Superior temporal gyrus (tissue), 1 donor: ENCODE measurements around the gene RAVER2.
"Not testable (repeated sequence)": the region's sequence is repeated elsewhere in the genome, so short reads cannot be mapped to it uniquely, and the experiment has no call there.

ENCODE experiments used
- DNase-seq: peaks from one replicate; pipeline ENCODE4 v3.0.0-alpha.2; 2016; ENCODE audit errors: extremely low spot score

The RAVER2 gene

GRCh38 chr1:64748706-64749105 is 3.8 kb downstream of the RAVER2 start:
- DNase-seq = no peak

- no peak for DNase-seq
Measured at GRCh38 chr1:64750092-64750491, 5.2 kb downstream of the RAVER2 start.

- DNase-seq = no peak
Measured at GRCh38 chr1:64750875-64751274, 6.0 kb downstream of the RAVER2 start.

GRCh38 chr1:64754173-64754572 is 9.3 kb downstream of the RAVER2 start:
- no peak for DNase-seq

- DNase-seq = no peak
Measured at GRCh38 chr1:64755361-64755760, 10.5 kb downstream of the RAVER2 start.

GRCh38 chr1:64756770-64757169 is 11.9 kb downstream of the RAVER2 start:
- no peak for DNase-seq

- DNase-seq = no peak
Measured at GRCh38 chr1:64757213-64757612, 12.3 kb downstream of the RAVER2 start.

- DNase-seq = no peak
Measured at GRCh38 chr1:64758233-64758632, 13.4 kb downstream of the RAVER2 start.

GRCh38 chr1:64759968-64760367 is 15.1 kb downstream of the RAVER2 start:
- DNase-seq = no peak

GRCh38 chr1:64765012-64765411 is 20.1 kb downstream of the RAVER2 start:
- DNase-seq = no peak

GRCh38 chr1:64765826-64766225 is 21.0 kb downstream of the RAVER2 start:
- no peak for DNase-seq

- no peak for DNase-seq
Measured at GRCh38 chr1:64766429-64766828, 21.6 kb downstream of the RAVER2 start.

- DNase-seq = no peak
Measured at GRCh38 chr1:64769482-64769881, 24.6 kb downstream of the RAVER2 start.

GRCh38 chr1:64769971-64770370 is 25.1 kb downstream of the RAVER2 start:
- DNase-seq = no peak

- not testable (repeated sequence) for DNase-seq
Measured at GRCh38 chr1:64773306-64773705, 28.4 kb downstream of the RAVER2 start.

- no peak for DNase-seq
Measured at GRCh38 chr1:64775113-64775512, 30.2 kb downstream of the RAVER2 start.

- not testable (repeated sequence) for DNase-seq
Measured at GRCh38 chr1:64782044-64782443, 37.2 kb downstream of the RAVER2 start.

GRCh38 chr1:64782848-64783247 is 38.0 kb downstream of the RAVER2 start:
- DNase-seq = not testable (repeated sequence)

- no peak for DNase-seq
Measured at GRCh38 chr1:64790832-64791487, 46.1 kb downstream of the RAVER2 start.

GRCh38 chr1:64798872-64799271 is 54.0 kb downstream of the RAVER2 start:
- DNase-seq = no peak

GRCh38 chr1:64801851-64802523 is 57.1 kb downstream of the RAVER2 start:
- no peak for DNase-seq

GRCh38 chr1:64809309-64809708 is 64.4 kb downstream of the RAVER2 start:
- no peak for DNase-seq

- no peak for DNase-seq
Measured at GRCh38 chr1:64810001-64810400, 65.1 kb downstream of the RAVER2 start.

GRCh38 chr1:64811131-64811530 is 66.3 kb downstream of the RAVER2 start:
- no peak for DNase-seq
